Measurements from ENCODE around the gene STK24. TPM values are rescaled to one million over a fixed set of nuclear protein-coding genes. Genes with fewer than 3 reads are reported as not detected.

The STK24 gene
- total RNA-seq, 1 donor from 2014 or later: 139 TPM

DNA sequence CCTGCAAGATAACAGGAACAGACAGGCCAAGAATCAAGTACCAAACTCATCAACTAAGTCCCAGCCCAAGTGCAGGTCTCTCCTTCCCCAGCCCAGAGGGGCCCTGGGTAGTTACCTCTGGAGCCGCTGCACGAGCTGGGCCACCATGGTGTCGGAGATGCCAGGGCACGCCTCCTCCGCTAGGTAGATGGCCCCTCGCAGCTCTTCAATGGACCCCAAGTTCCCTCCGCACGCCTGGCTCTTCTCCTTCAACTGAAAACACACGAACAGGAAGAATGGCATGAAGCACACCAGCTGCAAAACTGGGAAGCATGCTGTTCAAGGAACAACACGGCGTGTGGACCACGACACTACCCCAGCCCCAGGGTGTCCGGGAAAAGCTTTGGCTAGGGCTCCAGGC lies 119.9 kb downstream of the STK24 start:
- TF ChIP-seq, protein P1, sequence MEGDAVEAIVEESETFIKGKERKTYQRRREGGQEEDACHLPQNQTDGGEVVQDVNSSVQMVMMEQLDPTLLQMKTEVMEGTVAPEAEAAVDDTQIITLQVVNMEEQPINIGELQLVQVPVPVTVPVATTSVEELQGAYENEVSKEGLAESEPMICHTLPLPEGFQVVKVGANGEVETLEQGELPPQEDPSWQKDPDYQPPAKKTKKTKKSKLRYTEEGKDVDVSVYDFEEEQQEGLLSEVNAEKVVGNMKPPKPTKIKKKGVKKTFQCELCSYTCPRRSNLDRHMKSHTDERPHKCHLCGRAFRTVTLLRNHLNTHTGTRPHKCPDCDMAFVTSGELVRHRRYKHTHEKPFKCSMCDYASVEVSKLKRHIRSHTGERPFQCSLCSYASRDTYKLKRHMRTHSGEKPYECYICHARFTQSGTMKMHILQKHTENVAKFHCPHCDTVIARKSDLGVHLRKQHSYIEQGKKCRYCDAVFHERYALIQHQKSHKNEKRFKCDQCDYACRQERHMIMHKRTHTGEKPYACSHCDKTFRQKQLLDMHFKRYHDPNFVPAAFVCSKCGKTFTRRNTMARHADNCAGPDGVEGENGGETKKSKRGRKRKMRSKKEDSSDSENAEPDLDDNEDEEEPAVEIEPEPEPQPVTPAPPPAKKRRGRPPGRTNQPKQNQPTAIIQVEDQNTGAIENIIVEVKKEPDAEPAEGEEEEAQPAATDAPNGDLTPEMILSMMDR (IDR thresholded peaks at IDR 0.05): no peak
- no peaks in the 10 kb centered on the region for H3K9me3 Mint-ChIP-seq (ENCODE audit: unreplicated experiment)
- no peak overlapping the region for H3K4me3 Mint-ChIP-seq (ENCODE audit: unreplicated experiment)
- H3K4me1 Mint-ChIP-seq (ENCODE audit: unreplicated experiment): peaks cover 60% of the 10 kb centered on the region
- peak overlapping the region; percentile 47 for H3K27ac Mint-ChIP-seq (ENCODE audit: unreplicated experiment)
- H3K36me3 Mint-ChIP-seq (ENCODE audit: unreplicated experiment): peaks cover 44% of the 10 kb centered on the region
- DNase-seq (ENCODE audit: extremely low spot score, unreplicated experiment): no peak
- no peaks in the 10 kb centered on the region for H3K27me3 Mint-ChIP-seq (ENCODE audit: unreplicated experiment)

DNA sequence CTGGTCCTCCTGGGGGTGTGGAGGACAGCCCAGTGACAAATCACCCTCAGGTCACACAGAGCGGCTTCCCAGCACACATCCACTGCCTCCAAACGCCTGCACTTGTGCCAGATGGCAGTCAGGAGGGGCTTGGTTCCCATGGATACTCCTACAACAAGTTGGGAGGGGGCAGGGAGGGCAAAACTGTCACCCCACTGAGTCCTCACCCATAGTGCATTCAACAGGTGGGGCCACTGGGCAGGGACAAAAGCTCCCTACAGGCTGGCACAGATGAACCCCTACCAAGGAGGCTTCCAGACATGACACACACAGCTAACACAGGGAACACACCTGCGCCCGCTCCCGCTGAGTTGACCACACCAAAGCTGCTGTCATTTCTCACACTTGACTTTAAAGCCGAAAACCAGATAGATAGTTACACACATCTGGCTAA lies 120.5 kb downstream of the STK24 start:
- DNase-seq (ENCODE audit: extremely low spot score, unreplicated experiment): no peak
- H3K4me3 Mint-ChIP-seq (ENCODE audit: unreplicated experiment): no peak overlapping the region

DNA sequence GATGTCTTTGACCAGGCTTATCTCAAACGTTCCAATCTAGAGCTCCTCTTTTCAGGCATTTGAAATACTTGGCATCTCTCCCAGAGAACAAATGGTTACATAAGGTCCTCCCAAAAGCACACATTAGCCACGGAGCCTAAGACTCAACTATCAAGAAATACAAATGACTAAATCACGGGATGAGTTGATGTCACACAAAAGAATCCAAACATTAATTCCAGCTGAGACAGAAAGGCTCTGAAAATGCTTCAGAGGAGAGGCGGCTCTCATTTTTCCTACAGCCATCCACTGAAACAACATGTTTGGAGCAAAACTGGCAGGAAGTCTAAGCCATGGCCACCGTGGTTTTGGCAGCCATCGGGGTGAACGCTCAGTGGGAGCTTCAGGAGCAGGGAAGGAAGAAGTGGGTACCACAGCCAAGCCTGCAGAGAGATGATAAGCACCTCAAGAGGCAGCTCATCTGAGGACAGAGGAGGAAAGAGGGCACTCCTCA lies 122.5 kb downstream of the STK24 start:
- Mint-ChIP-seq H3K4me3 (ENCODE audit: unreplicated experiment) (peak overlapping the region; percentile 11), H3K9me3 (ENCODE audit: unreplicated experiment) (no peaks in the 10 kb centered on the region), H3K27me3 (ENCODE audit: unreplicated experiment) (no peaks in the 10 kb centered on the region), H3K27ac (ENCODE audit: unreplicated experiment) (peak overlapping the region; percentile 97), H3K36me3 (ENCODE audit: unreplicated experiment) (peaks cover 33% of the 10 kb centered on the region), H3K4me1 (ENCODE audit: unreplicated experiment) (peaks cover 82% of the 10 kb centered on the region)
- TF ChIP-seq, protein P1 (IDR thresholded peaks at IDR 0.05): no peak
- no peak for DNase-seq (ENCODE audit: extremely low spot score, unreplicated experiment)

More for the DNA sequence above, 120.5 kb downstream of the STK24 start:
- H3K36me3 Mint-ChIP-seq (ENCODE audit: unreplicated experiment): peaks cover 43% of the 10 kb centered on the region
- H3K27ac Mint-ChIP-seq (ENCODE audit: unreplicated experiment): peak overlapping the region; percentile 97
- peaks cover 66% of the 10 kb centered on the region for H3K4me1 Mint-ChIP-seq (ENCODE audit: unreplicated experiment)
- no peaks in the 10 kb centered on the region for H3K27me3 Mint-ChIP-seq (ENCODE audit: unreplicated experiment)
- TF ChIP-seq, protein P1 (IDR thresholded peaks at IDR 0.05): no peak
- no peaks in the 10 kb centered on the region for H3K9me3 Mint-ChIP-seq (ENCODE audit: unreplicated experiment)

DNA sequence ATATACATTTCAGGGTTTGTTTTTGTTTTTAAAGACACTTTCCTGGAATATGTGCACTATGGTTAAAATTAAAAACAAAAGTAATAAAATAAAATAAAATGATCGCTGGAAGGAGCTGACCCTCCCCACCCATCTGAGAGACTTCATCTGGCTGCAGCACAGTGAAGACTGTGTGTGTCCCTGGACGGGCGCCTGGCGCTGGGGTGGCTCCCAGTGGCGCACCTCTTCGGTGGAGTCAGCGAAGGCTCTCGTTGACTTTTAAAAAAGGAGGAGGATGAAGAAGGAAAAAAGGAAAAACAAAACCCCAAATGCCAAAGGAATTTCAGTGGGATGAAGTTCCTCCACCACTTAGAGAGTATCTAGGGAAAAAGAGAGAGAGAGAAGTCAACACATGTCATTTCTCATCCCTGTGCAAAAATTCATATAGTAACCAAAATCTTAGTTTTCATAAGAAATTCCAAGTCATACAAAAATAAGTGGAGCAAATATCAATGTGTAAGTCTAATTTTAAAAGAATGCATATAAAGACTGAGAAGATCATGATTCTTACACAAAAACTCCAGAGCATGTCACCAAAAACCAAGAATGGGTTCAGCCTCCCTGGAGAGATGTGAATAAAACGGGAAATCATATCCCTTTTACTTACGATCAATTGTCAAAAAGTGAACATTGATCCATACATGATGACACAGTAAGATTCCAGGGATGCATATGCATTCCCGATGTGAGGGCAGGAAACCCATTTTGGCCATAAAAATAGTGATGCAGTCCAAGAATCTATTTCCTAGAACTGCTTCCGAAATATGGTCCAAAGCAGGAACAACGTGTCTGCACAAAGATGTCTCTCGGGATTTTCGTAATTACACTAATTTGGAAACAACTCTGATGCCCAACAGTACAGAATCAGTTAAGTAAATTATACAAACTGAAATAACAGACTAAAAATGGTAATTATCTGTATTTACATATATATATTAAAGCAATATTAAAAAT lies 123.8 kb downstream of the STK24 start:
- peaks cover 40% of the 10 kb centered on the region for H3K36me3 Mint-ChIP-seq (ENCODE audit: unreplicated experiment)

More for the DNA sequence above, 123.8 kb downstream of the STK24 start:
- no peak for DNase-seq (ENCODE audit: extremely low spot score, unreplicated experiment)
- no peaks in the 10 kb centered on the region for H3K9me3 Mint-ChIP-seq (ENCODE audit: unreplicated experiment)
- no peak overlapping the region for H3K4me3 Mint-ChIP-seq (ENCODE audit: unreplicated experiment)
- H3K27me3 Mint-ChIP-seq (ENCODE audit: unreplicated experiment): no peaks in the 10 kb centered on the region
- TF ChIP-seq, protein P1 (IDR thresholded peaks at IDR 0.05): no peak
- peak overlapping the region; percentile 90 for H3K27ac Mint-ChIP-seq (ENCODE audit: unreplicated experiment)
- peaks cover 86% of the 10 kb centered on the region for H3K4me1 Mint-ChIP-seq (ENCODE audit: unreplicated experiment)

Measured in osteocyte (in vitro differentiated cells).